GM19193 (cell line): ENCODE measurements around the gene GPR151.

Experiments
- POLR2A ChIP-seq: IDR thresholded peaks from 4 replicates; pipeline ENCODE4 v1.6.1; 2011; ENCODE audit not compliant: insufficient read depth, insufficient read length; ENCODE audit errors: extremely low read depth

The GPR151 gene

GRCh38 chr5:146527785-146528184, 11.8 kb upstream of the GPR151 start:
- TF ChIP-seq POLR2A = no peak

- TF ChIP-seq POLR2A = no peak
Observed at GRCh38 chr5:146523698-146524097, 7.7 kb upstream of the GPR151 start.

GRCh38 chr5:146521403-146522106, 5.6 kb upstream of the GPR151 start:
- no peak for TF ChIP-seq POLR2A

GRCh38 chr5:146520731-146521130, 4.7 kb upstream of the GPR151 start:
- TF ChIP-seq POLR2A = no peak

GRCh38 chr5:146519554-146519953, 3.6 kb upstream of the GPR151 start:
- no peak for TF ChIP-seq POLR2A

- TF ChIP-seq POLR2A = no peak
Observed at GRCh38 chr5:146515473-146516150, 378 bp downstream of the GPR151 start.

GRCh38 chr5:146514575-146514974, 1.4 kb downstream of the GPR151 start:
- TF ChIP-seq POLR2A = no peak

GRCh38 chr5:146513462-146513861, 2.5 kb downstream of the GPR151 start:
- TF ChIP-seq POLR2A = no peak

GRCh38 chr5:146510559-146511125, 5.3 kb downstream of the GPR151 start:
- TF ChIP-seq POLR2A = no peak

- no peak for TF ChIP-seq POLR2A
Observed at GRCh38 chr5:146507428-146507827, 8.6 kb downstream of the GPR151 start.

- TF ChIP-seq POLR2A = no peak
Observed at GRCh38 chr5:146499680-146500079, 16.3 kb downstream of the GPR151 start.

- TF ChIP-seq POLR2A = no peak
Observed at GRCh38 chr5:146494656-146495055, 21.3 kb downstream of the GPR151 start.

- no peak for TF ChIP-seq POLR2A
Observed at GRCh38 chr5:146490089-146490843, 25.7 kb downstream of the GPR151 start.

- no peak for TF ChIP-seq POLR2A
Observed at GRCh38 chr5:146484714-146485391, 31.1 kb downstream of the GPR151 start.

GRCh38 chr5:146482775-146483174, 33.2 kb downstream of the GPR151 start:
- no peak for TF ChIP-seq POLR2A
